Measurements from ENCODE around the gene MND1.

The MND1 gene

DNA sequence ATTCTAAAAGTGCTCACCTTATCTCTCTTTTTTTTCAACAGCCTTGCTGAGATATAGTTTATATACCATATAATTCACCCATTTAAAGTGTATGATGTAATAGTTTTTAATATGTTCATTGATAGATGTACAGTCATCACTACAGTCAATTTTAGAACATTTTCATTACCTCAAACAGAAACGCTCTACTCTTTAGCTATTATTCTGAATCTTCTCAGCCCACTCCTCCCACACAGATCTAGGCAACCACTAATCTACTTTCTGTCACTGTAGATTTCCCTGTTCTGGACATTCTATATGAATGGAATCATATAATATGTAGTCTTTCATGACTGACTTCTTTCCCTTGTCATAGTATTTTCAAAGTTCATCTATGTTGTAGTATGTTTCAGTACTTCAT lies 22.6 kb downstream of the MND1 start:
- TF ChIP-seq SIN3A (IDR thresholded peaks at IDR 0.05; ENCODE audit: borderline replicate concordance, insufficient read depth, low read length) = no peak
- no peak for TF ChIP-seq TAF1 (IDR thresholded peaks at IDR 0.05; ENCODE audit: borderline replicate concordance, insufficient read depth, low read length)
- no peak for TF ChIP-seq FOXP2 (optimal IDR thresholded peaks at IDR 0.05; ENCODE audit: borderline replicate concordance, extremely low read depth, extremely low read length, insufficient read depth)
- TF ChIP-seq POLR2AphosphoS5 (IDR thresholded peaks at IDR 0.05; ENCODE audit: low read depth, low read length) = no peak
- TF ChIP-seq, protein P1, sequence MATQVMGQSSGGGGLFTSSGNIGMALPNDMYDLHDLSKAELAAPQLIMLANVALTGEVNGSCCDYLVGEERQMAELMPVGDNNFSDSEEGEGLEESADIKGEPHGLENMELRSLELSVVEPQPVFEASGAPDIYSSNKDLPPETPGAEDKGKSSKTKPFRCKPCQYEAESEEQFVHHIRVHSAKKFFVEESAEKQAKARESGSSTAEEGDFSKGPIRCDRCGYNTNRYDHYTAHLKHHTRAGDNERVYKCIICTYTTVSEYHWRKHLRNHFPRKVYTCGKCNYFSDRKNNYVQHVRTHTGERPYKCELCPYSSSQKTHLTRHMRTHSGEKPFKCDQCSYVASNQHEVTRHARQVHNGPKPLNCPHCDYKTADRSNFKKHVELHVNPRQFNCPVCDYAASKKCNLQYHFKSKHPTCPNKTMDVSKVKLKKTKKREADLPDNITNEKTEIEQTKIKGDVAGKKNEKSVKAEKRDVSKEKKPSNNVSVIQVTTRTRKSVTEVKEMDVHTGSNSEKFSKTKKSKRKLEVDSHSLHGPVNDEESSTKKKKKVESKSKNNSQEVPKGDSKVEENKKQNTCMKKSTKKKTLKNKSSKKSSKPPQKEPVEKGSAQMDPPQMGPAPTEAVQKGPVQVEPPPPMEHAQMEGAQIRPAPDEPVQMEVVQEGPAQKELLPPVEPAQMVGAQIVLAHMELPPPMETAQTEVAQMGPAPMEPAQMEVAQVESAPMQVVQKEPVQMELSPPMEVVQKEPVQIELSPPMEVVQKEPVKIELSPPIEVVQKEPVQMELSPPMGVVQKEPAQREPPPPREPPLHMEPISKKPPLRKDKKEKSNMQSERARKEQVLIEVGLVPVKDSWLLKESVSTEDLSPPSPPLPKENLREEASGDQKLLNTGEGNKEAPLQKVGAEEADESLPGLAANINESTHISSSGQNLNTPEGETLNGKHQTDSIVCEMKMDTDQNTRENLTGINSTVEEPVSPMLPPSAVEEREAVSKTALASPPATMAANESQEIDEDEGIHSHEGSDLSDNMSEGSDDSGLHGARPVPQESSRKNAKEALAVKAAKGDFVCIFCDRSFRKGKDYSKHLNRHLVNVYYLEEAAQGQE (IDR thresholded peaks at IDR 0.05; ENCODE audit: insufficient read depth in 1 of 2, low read depth in 2 of 2, low read length in 2 of 2) = no peak

DNA sequence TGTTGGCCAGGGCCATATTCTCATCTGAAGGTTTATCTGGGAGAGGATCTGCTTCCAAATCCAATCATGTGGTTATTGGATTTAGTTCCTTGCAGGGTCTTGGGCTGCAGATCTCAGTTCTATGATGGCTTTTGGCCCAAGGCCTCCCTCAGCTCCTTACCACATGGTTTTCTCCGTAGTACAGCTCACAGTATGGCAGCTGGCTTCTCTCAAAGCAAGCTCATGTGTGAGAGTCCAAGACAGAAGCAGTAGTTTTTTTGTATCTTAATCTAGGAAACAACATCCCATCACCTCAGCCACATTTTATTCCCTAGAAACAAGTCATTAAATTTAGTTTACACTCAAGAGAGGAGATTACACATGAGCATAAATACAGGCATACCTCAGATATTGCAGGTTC lies 24.5 kb downstream of the MND1 start:
- no peak for TF ChIP-seq FOXP2 (optimal IDR thresholded peaks at IDR 0.05; ENCODE audit: borderline replicate concordance, extremely low read depth, extremely low read length, insufficient read depth)
- no peak for TF ChIP-seq POLR2AphosphoS5 (IDR thresholded peaks at IDR 0.05; ENCODE audit: low read depth, low read length)
- no peak for TF ChIP-seq TAF1 (IDR thresholded peaks at IDR 0.05; ENCODE audit: borderline replicate concordance, insufficient read depth, low read length)
- no peak for TF ChIP-seq SIN3A (IDR thresholded peaks at IDR 0.05; ENCODE audit: borderline replicate concordance, insufficient read depth, low read length)
- TF ChIP-seq, protein P1 (IDR thresholded peaks at IDR 0.05; ENCODE audit: insufficient read depth in 1 of 2, low read depth in 2 of 2, low read length in 2 of 2) = no peak

DNA sequence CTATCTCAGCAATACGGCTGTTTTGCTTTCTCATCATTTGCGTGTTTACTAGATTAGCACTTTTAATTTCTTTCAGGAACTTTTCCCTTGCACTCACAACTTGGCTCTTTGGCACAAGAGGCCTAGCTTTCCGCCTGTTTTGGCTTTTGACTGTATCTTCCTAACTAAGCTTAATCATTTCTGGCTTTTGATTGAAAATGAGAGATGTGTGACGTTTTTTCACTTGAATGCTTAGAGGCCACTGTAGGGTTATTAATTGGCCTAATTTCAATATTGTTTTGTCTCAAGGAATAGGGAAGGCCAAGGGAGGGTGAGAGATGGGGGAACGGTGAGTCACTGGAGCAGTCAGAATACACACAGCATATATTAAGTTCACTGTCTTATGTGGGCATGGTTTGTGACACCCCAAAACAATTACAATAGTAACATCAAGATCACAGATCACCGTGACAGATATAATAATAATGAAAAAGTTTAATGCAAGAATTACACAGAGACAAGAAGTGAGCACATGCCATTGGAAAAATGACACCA lies 27.3 kb downstream of the MND1 start:
- no peak for TF ChIP-seq TAF1 (IDR thresholded peaks at IDR 0.05; ENCODE audit: borderline replicate concordance, insufficient read depth, low read length)
- no peak for TF ChIP-seq SIN3A (IDR thresholded peaks at IDR 0.05; ENCODE audit: borderline replicate concordance, insufficient read depth, low read length)
- TF ChIP-seq FOXP2 (optimal IDR thresholded peaks at IDR 0.05; ENCODE audit: borderline replicate concordance, extremely low read depth, extremely low read length, insufficient read depth) = no peak
- TF ChIP-seq, protein P1 (IDR thresholded peaks at IDR 0.05; ENCODE audit: insufficient read depth in 1 of 2, low read depth in 2 of 2, low read length in 2 of 2) = no peak
- no peak for TF ChIP-seq POLR2AphosphoS5 (IDR thresholded peaks at IDR 0.05; ENCODE audit: low read depth, low read length)

DNA sequence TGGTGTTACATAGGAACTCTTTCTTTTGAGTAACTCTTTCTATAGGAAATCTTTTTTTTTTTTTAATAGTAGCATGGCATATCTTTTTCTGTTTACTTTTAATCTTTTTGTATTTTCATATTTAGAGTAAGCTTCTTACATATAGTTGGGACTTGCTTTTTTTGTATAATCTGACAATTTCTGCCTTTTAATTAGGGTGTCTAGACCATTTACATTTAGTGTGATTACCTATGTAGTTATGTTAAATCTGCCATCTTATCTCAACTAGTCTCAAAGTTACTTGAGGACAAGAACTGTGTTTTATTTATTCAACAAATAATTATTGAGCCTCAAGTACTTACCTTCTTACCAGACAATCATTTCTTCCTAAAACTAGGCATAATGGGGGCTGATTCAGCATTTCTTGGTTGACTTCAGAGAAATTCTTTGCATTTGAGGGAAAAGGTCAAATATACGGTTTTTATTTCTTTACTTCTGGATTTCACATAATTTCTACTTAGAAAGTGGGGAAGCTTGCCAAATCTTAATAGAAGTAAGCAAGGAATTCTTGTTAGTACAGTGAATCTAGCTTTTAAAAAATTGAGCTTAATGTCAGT lies 28.6 kb downstream of the MND1 start:
- TF ChIP-seq SIN3A (IDR thresholded peaks at IDR 0.05; ENCODE audit: borderline replicate concordance, insufficient read depth, low read length) = no peak
- no peak for TF ChIP-seq FOXP2 (optimal IDR thresholded peaks at IDR 0.05; ENCODE audit: borderline replicate concordance, extremely low read depth, extremely low read length, insufficient read depth)
- no peak for TF ChIP-seq TAF1 (IDR thresholded peaks at IDR 0.05; ENCODE audit: borderline replicate concordance, insufficient read depth, low read length)
- TF ChIP-seq, protein P1 (IDR thresholded peaks at IDR 0.05; ENCODE audit: insufficient read depth in 1 of 2, low read depth in 2 of 2, low read length in 2 of 2) = no peak
- no peak for TF ChIP-seq POLR2AphosphoS5 (IDR thresholded peaks at IDR 0.05; ENCODE audit: low read depth, low read length)
